Activated CD8-positive, alpha-beta T cell treated with anti-CD3 and anti-CD28 coated beads for 36 hours (primary cell): ENCODE data around the gene AFAP1. TPM values are rescaled to one million over a fixed set of nuclear protein-coding genes. Genes with fewer than 3 reads are reported as not detected.

Experiments
- ATAC-seq: fragments of 200-7000 bp; cut with Tn5 transposase; one replicate; pipeline ENCODE4 v1.10.0; 2021; ENCODE audit warnings: mild to moderate bottlenecking, moderate library complexity
- CTCF ChIA-PET: fragments of 350-600 bp; sonication (Branson Sonifier 250); formaldehyde crosslinking; loops from one replicate; lab custom pipeline; 2021; ENCODE audit warnings: antibody characterized with exemption; lab: Charles Lee
- POLR2A ChIA-PET: fragments of 350-600 bp; sonication (Branson Sonifier 250); formaldehyde crosslinking; loops from one replicate; lab custom pipeline; 2021; ENCODE audit warnings: antibody characterized with exemption; lab: Charles Lee
- DNase-seq: peaks from one replicate; pipeline ENCODE4 v3.0.0-alpha.2; 2020
- H3K27ac Mint-ChIP-seq: one replicate; pipeline ENCODE4 v1.8.0; 2021; ENCODE audit warnings: mild to moderate bottlenecking, mixed read lengths
- H3K27me3 Mint-ChIP-seq: one replicate; pipeline ENCODE4 v1.8.0; 2021; ENCODE audit warnings: mixed read lengths
- H3K36me3 Mint-ChIP-seq: one replicate; pipeline ENCODE4 v1.8.0; 2021; ENCODE audit warnings: low read depth, mixed read lengths
- H3K4me1 Mint-ChIP-seq: one replicate; pipeline ENCODE4 v1.8.0; 2021; ENCODE audit warnings: low read depth, mixed read lengths
- H3K4me3 Mint-ChIP-seq: one replicate; pipeline ENCODE4 v1.8.0; 2021; ENCODE audit warnings: mild to moderate bottlenecking, moderate library complexity, mixed read lengths
- H3K9me3 Mint-ChIP-seq: one replicate; pipeline ENCODE4 v1.8.0; 2021; ENCODE audit warnings: mixed read lengths
- intact Hi-C: fragments of 100-400 bp; cut with micrococcal nuclease; formaldehyde crosslinking; loops from one replicate; pipeline ENCODE4 v1.10.0; 2022
- total RNA-seq, 2 experiments: library from RNA; stranded (reverse); gene quantifications; one replicate each; pipeline ENCODE4 v1.2.3, GENCODE V29; 2021
- TF ChIP-seq, protein P1 (sequence below): fragments of 200-600 bp; IDR thresholded peaks from one replicate; pipeline ENCODE4 v1.8.0; 2022; ENCODE audit warnings: antibody characterized with exemption, mild to moderate bottlenecking

Gene AFAP1
- total RNA-seq, 2 experiments from 2014 or later, result 25.5 to 26.5 TPM

DNA sequence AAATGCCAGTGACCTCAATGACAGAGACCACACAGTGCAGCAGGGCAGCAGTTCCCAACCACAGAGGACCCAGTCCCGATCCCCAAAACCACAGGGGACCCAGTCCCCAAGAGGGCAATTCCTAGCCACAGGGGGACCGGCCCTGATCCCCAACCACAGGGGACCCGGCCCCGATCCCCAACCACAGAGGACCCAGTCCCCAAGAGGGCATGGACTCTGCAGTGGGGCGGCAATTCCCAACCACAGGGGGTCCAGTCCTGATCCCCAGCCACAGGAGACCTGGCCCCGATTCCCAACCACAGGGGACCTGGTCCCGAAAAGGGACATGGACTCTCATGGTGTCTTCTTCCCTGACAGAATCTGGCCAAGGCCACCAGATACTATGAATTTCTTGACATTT lies 136.3 kb downstream of the AFAP1 start:
- TF ChIP-seq, protein P1, sequence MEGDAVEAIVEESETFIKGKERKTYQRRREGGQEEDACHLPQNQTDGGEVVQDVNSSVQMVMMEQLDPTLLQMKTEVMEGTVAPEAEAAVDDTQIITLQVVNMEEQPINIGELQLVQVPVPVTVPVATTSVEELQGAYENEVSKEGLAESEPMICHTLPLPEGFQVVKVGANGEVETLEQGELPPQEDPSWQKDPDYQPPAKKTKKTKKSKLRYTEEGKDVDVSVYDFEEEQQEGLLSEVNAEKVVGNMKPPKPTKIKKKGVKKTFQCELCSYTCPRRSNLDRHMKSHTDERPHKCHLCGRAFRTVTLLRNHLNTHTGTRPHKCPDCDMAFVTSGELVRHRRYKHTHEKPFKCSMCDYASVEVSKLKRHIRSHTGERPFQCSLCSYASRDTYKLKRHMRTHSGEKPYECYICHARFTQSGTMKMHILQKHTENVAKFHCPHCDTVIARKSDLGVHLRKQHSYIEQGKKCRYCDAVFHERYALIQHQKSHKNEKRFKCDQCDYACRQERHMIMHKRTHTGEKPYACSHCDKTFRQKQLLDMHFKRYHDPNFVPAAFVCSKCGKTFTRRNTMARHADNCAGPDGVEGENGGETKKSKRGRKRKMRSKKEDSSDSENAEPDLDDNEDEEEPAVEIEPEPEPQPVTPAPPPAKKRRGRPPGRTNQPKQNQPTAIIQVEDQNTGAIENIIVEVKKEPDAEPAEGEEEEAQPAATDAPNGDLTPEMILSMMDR, result no peak
- H3K4me1 Mint-ChIP-seq, result peaks cover 9% of the 10 kb centered on the region
- no peak overlapping the region for H3K4me3 Mint-ChIP-seq
- no peaks in the 10 kb centered on the region for H3K9me3 Mint-ChIP-seq
- H3K27ac Mint-ChIP-seq, result no peak overlapping the region
- ChIA-PET CTCF (interaction anchor here (0.6 to 8.9 kb wide), 14 partner anchors 11 to 184 kb away, joined by 3 to 133 read pairs (median 11); no protein-coding TSS in a partner anchor), POLR2A (no interaction called here)
- DNase-seq (no peak), ATAC-seq (no peak)
- H3K36me3 Mint-ChIP-seq, result peaks cover 14% of the 10 kb centered on the region
- no peaks in the 10 kb centered on the region for H3K27me3 Mint-ChIP-seq
- intact Hi-C loops, result loop anchor here (2.0 to 5.0 kb wide), 2 partner anchors 41 to 183 kb away; no protein-coding TSS in a partner anchor

DNA sequence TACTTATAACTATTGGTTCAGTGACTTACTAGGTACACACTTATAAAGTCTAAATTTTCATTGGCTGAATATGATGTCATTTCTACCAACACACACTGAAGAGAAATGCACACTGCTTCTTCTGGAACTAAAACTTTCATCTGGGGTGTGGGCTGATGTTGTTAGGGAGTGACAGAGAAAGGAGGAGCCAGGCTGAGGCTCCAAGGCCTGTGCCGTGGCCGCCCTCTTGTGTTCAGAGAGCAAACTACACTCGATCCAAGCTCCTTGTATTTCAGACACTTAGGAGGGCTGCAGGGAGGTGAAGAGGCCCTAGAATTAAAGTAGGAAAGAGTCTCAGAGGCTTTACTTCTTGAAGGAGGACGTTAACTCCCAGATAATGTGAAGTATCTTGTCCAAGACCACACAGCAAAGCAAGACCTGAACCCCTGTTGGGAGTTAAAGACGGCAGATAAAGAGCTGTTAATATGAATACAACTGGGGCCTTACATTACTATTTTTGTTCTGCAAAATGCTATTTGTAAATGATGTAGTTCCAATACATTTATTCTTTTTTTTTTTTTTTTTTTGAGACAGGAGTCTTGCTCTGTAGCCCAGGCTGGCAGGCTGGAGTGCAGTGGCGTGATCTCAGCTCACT lies 137.5 kb downstream of the AFAP1 start:
- intact Hi-C loops, result loop anchor here (2.0 to 5.0 kb wide), 2 partner anchors 40 to 185 kb away; no protein-coding TSS in a partner anchor
- Mint-ChIP-seq H3K36me3 (peaks cover 18% of the 10 kb centered on the region), H3K4me3 (no peak overlapping the region), H3K27me3 (no peaks in the 10 kb centered on the region), H3K27ac (no peak overlapping the region), H3K4me1 (peaks cover 9% of the 10 kb centered on the region), H3K9me3 (no peaks in the 10 kb centered on the region)
- ChIA-PET CTCF (interaction anchor here (0.6 to 8.9 kb wide), 45 partner anchors 9 to 613 kb away, joined by 3 to 133 read pairs (median 4); no protein-coding TSS in a partner anchor), POLR2A (interaction anchor here (0.6 to 1.6 kb wide), 2 partner anchors 33 to 36 kb away, joined by 3 to 5 read pairs; no protein-coding TSS in a partner anchor)
- TF ChIP-seq, protein P1, result peak; percentile 93
- peak; percentile 97 for ATAC-seq
- peak; percentile 91 for DNase-seq

DNA sequence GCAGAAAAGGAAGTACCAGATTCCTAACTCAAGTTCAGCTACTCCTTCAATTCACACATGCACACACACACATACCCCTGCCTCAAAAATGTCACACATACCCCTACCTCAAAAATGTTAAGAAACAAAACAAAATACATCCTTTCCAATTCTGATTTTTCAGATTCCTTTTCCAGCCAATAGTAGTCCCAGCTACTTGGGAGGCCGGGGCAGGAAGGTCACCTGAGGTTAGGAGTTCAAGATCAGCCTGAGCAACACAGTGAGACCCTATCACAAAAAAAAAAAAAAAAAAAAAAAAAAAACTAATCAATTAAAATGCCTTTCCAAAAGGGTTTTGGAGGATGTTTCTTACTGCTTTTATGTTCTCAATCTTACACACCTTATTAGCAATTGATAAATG lies 138.0 kb downstream of the AFAP1 start:
- Mint-ChIP-seq H3K4me3 (no peak overlapping the region), H3K27ac (no peak overlapping the region), H3K36me3 (peaks cover 18% of the 10 kb centered on the region), H3K27me3 (no peaks in the 10 kb centered on the region), H3K4me1 (peaks cover 9% of the 10 kb centered on the region), H3K9me3 (no peaks in the 10 kb centered on the region)
- ChIA-PET CTCF (interaction anchor here (0.7 to 8.9 kb wide), 37 partner anchors 9 to 612 kb away, joined by 3 to 133 read pairs (median 5); no protein-coding TSS in a partner anchor), POLR2A (interaction anchor here (0.6 to 1.6 kb wide), 2 partner anchors 32 to 37 kb away, joined by 3 to 5 read pairs; no protein-coding TSS in a partner anchor)
- no peak for ATAC-seq
- no peak for DNase-seq
- TF ChIP-seq, protein P1, result no peak
- intact Hi-C loops, result loop anchor here (2.0 to 5.0 kb wide), 2 partner anchors 39 to 185 kb away; no protein-coding TSS in a partner anchor

DNA sequence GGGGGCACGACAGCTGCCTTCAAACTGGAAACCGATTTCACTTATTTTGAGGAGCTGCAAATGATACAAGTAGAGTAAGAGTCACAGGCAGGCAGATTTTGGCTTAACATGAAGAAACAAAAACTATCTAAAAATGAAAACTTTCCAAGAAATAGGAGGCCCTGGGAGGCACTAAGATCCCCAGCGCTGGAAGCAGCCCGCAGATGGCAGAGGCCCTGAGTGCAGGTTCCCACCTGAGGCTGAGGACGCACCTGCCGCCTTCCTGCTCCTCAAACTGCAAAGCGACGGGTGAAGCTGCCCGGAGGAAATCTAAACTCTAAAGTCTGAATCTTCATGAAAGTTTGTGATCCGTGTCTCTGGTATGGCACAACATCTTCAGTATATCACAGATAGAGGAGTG lies 138.7 kb downstream of the AFAP1 start:
- Mint-ChIP-seq H3K4me1 (peaks cover 9% of the 10 kb centered on the region), H3K36me3 (peaks cover 18% of the 10 kb centered on the region), H3K27ac (no peak overlapping the region), H3K9me3 (no peaks in the 10 kb centered on the region), H3K4me3 (no peak overlapping the region), H3K27me3 (no peaks in the 10 kb centered on the region)
- ATAC-seq (no peak), DNase-seq (no peak)
- ChIA-PET POLR2A (interaction anchor here (1.6 kb wide), 1 partner anchor 32 kb away, joined by 5 read pairs; no protein-coding TSS in a partner anchor), CTCF (interaction anchor here (1.1 to 8.9 kb wide), 14 partner anchors 9 to 612 kb away, joined by 3 to 133 read pairs (median 9); no protein-coding TSS in a partner anchor)
- intact Hi-C loops, result loop anchor here (5.0 kb wide), 1 partner anchor 39 kb away; no protein-coding TSS in a partner anchor
- TF ChIP-seq, protein P1, result no peak
